B cell (primary cell): ENCODE measurements around the gene PPP3CA.

Experiments used
- EZH2 ChIP-seq: IDR thresholded peaks from 2 replicates; pipeline ENCODE4 v1.6.1; 2012; ENCODE audit warnings: borderline replicate concordance, low read depth, mild to moderate bottlenecking, moderate library complexity, low read length; ENCODE audit not compliant: insufficient read depth, poor library complexity, severe bottlenecking
- TF ChIP-seq, protein P1 (sequence below): fragments of 200-600 bp; IDR thresholded peaks from one replicate; pipeline ENCODE4 v1.8.0; 2022; ENCODE audit warnings: antibody characterized with exemption, mild to moderate bottlenecking

DNA sequence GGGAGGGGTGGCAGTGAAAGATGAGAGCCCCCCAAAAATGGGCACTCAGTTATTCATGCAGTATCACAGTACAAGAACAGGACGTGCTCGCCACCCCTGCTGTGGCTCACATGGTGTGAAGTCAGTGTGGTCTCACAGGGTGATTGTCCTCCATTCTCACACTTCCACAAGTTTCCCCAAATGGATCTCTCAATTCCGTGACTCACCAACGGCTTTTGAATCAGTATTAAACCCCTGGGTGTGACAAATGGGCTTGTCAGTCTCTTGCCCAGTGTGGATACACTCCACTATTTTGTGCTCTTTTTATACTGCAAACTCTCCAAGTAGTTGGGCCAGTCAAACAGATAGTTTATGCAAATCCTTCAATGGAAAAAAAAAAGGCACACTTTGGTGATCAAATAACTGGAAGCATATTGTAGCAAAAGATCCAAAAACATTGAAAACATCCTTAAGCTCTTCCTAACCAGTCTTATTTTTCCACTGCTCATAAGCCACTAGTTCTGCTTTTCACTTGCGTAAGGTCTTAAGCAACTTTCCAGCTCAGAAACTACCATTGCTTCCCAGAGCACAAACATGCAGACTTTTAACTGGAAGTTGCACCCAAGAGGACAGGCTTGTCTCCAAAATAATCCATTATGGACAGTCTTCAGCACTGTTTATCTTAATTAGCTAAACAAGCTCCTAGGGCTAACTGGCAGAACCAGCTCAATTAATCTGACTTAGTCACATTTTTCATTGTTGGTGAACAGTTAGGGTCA lies 365.7 kb downstream of the PPP3CA start:
- TF ChIP-seq, protein P1, sequence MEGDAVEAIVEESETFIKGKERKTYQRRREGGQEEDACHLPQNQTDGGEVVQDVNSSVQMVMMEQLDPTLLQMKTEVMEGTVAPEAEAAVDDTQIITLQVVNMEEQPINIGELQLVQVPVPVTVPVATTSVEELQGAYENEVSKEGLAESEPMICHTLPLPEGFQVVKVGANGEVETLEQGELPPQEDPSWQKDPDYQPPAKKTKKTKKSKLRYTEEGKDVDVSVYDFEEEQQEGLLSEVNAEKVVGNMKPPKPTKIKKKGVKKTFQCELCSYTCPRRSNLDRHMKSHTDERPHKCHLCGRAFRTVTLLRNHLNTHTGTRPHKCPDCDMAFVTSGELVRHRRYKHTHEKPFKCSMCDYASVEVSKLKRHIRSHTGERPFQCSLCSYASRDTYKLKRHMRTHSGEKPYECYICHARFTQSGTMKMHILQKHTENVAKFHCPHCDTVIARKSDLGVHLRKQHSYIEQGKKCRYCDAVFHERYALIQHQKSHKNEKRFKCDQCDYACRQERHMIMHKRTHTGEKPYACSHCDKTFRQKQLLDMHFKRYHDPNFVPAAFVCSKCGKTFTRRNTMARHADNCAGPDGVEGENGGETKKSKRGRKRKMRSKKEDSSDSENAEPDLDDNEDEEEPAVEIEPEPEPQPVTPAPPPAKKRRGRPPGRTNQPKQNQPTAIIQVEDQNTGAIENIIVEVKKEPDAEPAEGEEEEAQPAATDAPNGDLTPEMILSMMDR: no peak
- TF ChIP-seq EZH2: no peak
